Measurements from ENCODE around the gene REPS1.

The REPS1 gene

DNA sequence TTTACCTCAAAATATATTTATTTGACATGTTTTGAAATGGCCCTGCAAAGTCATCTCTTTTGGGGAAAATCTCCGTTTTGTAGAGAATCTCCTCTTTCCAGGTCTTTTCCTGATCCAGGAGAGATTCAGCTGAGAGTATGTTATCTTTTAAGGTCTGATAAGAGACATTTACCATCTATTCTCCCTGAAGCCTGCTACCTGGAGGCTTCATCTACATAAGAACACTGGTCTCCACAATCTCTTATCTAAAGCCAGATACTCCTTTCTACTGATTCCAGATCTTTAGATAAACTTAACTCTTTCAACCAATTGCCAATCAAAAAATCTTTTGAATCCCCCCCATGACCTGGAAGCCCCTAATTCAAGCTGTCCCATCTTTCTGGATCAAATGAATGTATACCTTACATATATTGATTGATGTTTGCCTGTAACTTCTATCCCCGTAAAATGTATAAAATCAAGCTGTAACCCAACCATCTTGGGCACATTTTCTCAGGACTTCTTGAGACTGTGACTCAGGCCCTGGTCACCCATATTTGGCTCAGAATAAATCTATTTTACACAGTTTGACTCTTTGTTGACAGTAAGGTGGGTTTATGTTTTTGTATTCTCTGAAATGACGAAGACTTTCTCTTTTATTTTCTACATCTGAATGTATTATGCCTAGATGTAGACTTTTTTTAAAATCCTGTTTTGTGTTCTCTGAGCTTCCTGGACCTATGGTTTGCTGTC, 96.6 kb downstream of the REPS1 start:
- no peaks in the 10 kb centered on the region for H3K9me3 ChIP-seq (ENCODE audit: control insufficient read depth, insufficient read depth, low read depth, low read length)
- H3K4me1 ChIP-seq (ENCODE audit: control insufficient read depth, insufficient read depth, low read length), result no peaks in the 10 kb centered on the region
- POLR2A ChIA-PET, result no interaction called here
- H3K4me3 ChIP-seq (ENCODE audit: low read depth, low read length), result no peak overlapping the region
- peaks cover 0 to 3% of the 10 kb centered on the region in 2 experiments; a peak in 2 of 3 replicates for H3K36me3 ChIP-seq (ENCODE audit: control insufficient read depth in 2 of 2, insufficient read depth in 1 of 2, low read length in 2 of 2)
- CTCF ChIA-PET, result no interaction called here
- H3K27ac ChIP-seq (ENCODE audit: extremely low read depth, low read depth, low read length), result no peak overlapping the region
- TF ChIP-seq, protein P1, sequence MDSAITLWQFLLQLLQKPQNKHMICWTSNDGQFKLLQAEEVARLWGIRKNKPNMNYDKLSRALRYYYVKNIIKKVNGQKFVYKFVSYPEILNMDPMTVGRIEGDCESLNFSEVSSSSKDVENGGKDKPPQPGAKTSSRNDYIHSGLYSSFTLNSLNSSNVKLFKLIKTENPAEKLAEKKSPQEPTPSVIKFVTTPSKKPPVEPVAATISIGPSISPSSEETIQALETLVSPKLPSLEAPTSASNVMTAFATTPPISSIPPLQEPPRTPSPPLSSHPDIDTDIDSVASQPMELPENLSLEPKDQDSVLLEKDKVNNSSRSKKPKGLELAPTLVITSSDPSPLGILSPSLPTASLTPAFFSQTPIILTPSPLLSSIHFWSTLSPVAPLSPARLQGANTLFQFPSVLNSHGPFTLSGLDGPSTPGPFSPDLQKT (IDR thresholded peaks at IDR 0.05; ENCODE audit: borderline replicate concordance, low read depth, low read length), result no peak
- no peak for TF ChIP-seq OVOL3 (tag by site-specific recombination; IDR thresholded peaks at IDR 0.05)
- no peak for TF ChIP-seq ZNF701 (tag by site-specific recombination; IDR thresholded peaks at IDR 0.05)
- TF ChIP-seq ZNF146 (tag by site-specific recombination; IDR thresholded peaks at IDR 0.05), result no peak
- TF ChIP-seq ZNF202 (tag by site-specific recombination; IDR thresholded peaks at IDR 0.05; ENCODE audit: borderline replicate concordance), result no peak
- no peak for TF ChIP-seq ZSCAN16 (tag by site-specific recombination; IDR thresholded peaks at IDR 0.05)
- TF ChIP-seq IKZF3 (tag by site-specific recombination; IDR thresholded peaks at IDR 0.05), result no peak
- TF ChIP-seq, protein P2, sequence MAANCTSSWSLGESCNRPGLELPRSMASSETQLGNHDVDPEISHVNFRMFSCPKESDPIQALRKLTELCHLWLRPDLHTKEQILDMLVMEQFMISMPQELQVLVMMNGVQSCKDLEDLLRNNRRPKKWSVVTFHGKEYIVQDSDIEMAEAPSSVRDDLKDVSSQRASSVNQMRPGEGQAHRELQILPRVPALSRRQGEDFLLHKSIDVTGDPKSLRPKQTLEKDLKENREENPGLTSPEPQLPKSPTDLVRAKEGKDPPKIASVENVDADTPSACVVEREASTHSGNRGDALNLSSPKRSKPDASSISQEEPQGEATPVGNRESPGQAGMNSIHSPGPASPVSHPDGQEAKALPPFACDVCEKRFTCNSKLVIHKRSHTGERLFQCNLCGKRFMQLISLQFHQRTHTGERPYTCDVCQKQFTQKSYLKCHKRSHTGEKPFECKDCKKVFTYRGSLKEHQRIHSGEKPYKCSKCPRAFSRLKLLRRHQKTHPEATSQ (tag by site-specific recombination; IDR thresholded peaks at IDR 0.05), result no peak
- TF ChIP-seq, protein P3, sequence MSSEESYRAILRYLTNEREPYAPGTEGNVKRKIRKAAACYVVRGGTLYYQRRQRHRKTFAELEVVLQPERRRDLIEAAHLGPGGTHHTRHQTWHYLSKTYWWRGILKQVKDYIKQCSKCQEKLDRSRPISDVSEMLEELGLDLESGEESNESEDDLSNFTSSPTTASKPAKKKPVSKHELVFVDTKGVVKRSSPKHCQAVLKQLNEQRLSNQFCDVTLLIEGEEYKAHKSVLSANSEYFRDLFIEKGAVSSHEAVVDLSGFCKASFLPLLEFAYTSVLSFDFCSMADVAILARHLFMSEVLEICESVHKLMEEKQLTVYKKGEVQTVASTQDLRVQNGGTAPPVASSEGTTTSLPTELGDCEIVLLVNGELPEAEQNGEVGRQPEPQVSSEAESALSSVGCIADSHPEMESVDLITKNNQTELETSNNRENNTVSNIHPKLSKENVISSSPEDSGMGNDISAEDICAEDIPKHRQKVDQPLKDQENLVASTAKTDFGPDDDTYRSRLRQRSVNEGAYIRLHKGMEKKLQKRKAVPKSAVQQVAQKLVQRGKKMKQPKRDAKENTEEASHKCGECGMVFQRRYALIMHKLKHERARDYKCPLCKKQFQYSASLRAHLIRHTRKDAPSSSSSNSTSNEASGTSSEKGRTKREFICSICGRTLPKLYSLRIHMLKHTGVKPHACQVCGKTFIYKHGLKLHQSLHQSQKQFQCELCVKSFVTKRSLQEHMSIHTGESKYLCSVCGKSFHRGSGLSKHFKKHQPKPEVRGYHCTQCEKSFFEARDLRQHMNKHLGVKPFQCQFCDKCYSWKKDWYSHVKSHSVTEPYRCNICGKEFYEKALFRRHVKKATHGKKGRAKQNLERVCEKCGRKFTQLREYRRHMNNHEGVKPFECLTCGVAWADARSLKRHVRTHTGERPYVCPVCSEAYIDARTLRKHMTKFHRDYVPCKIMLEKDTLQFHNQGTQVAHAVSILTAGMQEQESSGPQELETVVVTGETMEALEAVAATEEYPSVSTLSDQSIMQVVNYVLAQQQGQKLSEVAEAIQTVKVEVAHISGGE (tag by site-specific recombination; conservative IDR thresholded peaks at IDR 0.05; ENCODE audit: low read depth), result no peak
- no peak for TF ChIP-seq BCL11B (tag by site-specific recombination; IDR thresholded peaks at IDR 0.05; ENCODE audit: low read depth)
- no peak for TF ChIP-seq ZNF23 (tag by site-specific recombination; IDR thresholded peaks at IDR 0.05; ENCODE audit: borderline replicate concordance)
- TF ChIP-seq, protein P4, sequence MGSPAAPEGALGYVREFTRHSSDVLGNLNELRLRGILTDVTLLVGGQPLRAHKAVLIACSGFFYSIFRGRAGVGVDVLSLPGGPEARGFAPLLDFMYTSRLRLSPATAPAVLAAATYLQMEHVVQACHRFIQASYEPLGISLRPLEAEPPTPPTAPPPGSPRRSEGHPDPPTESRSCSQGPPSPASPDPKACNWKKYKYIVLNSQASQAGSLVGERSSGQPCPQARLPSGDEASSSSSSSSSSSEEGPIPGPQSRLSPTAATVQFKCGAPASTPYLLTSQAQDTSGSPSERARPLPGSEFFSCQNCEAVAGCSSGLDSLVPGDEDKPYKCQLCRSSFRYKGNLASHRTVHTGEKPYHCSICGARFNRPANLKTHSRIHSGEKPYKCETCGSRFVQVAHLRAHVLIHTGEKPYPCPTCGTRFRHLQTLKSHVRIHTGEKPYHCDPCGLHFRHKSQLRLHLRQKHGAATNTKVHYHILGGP (tag by site-specific recombination; IDR thresholded peaks at IDR 0.05), result no peak
- TF ChIP-seq ZNF610 (tag by site-specific recombination; IDR thresholded peaks at IDR 0.05; ENCODE audit: borderline replicate concordance), result no peak
- TF ChIP-seq ZNF16 (tag by site-specific recombination; IDR thresholded peaks at IDR 0.05; ENCODE audit: low read depth), result no peak
- no peak for TF ChIP-seq ZNF530 (tag by site-specific recombination; IDR thresholded peaks at IDR 0.05; ENCODE audit: low read depth)
- TF ChIP-seq, protein P5, sequence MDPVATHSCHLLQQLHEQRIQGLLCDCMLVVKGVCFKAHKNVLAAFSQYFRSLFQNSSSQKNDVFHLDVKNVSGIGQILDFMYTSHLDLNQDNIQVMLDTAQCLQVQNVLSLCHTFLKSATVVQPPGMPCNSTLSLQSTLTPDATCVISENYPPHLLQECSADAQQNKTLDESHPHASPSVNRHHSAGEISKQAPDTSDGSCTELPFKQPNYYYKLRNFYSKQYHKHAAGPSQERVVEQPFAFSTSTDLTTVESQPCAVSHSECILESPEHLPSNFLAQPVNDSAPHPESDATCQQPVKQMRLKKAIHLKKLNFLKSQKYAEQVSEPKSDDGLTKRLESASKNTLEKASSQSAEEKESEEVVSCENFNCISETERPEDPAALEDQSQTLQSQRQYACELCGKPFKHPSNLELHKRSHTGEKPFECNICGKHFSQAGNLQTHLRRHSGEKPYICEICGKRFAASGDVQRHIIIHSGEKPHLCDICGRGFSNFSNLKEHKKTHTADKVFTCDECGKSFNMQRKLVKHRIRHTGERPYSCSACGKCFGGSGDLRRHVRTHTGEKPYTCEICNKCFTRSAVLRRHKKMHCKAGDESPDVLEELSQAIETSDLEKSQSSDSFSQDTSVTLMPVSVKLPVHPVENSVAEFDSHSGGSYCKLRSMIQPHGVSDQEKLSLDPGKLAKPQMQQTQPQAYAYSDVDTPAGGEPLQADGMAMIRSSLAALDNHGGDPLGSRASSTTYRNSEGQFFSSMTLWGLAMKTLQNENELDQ (tag by site-specific recombination; IDR thresholded peaks at IDR 0.05; ENCODE audit: low read depth), result no peak
- no peak for TF ChIP-seq KLF16 (tag by site-specific recombination; IDR thresholded peaks at IDR 0.05)
- no peak for TF ChIP-seq ZFP3 (tag by site-specific recombination; IDR thresholded peaks at IDR 0.05; ENCODE audit: low read depth)

Measured in HEK293 (cell line).